Measurements from ENCODE around the gene ZNF502. TPM values are rescaled to one million over a fixed set of nuclear protein-coding genes. Genes with fewer than 3 reads are reported as not detected.

The ZNF502 gene
- total and polyA plus RNA-seq, 2 of the 8 experiments (the other 6 are each of a cell fraction or from before 2014, with no cell fraction given) = 1.5 to 3.8 TPM

- peak; percentile 79 for TF ChIP-seq SRF (IDR thresholded peaks at IDR 0.05; ENCODE audit: low read depth, low read length)
- 0 out of 2 replicates have a peak, but pooled peaks have one; percentile 46 for TF ChIP-seq USF2 (IDR thresholded peaks at IDR 0.05; ENCODE audit: low read length)
- no peak for TF ChIP-seq FOSL1 (IDR thresholded peaks at IDR 0.05; ENCODE audit: insufficient read depth, low read depth, low read length)
These were observed 49.1 kb downstream of the ZNF502 start, which contains the start of the genes KIAA1143 and KIF15 (continued) for GRCh38 chr3:44761424-44762169.

Measured in H1 (cell line).